SH-SY5Y (cell line): ENCODE results near the gene DNAH1.

Experiments used
- GATA2 ChIP-seq: IDR thresholded peaks from 2 replicates; pipeline ENCODE4 v1.6.1; 2011; ENCODE audit warnings: mild to moderate bottlenecking, low read depth, low read length
- GATA3 ChIP-seq: IDR thresholded peaks from 2 replicates; pipeline ENCODE4 v1.6.1; 2011; ENCODE audit warnings: low read depth, mild to moderate bottlenecking, low read length, moderate library complexity

Gene DNAH1

DNA sequence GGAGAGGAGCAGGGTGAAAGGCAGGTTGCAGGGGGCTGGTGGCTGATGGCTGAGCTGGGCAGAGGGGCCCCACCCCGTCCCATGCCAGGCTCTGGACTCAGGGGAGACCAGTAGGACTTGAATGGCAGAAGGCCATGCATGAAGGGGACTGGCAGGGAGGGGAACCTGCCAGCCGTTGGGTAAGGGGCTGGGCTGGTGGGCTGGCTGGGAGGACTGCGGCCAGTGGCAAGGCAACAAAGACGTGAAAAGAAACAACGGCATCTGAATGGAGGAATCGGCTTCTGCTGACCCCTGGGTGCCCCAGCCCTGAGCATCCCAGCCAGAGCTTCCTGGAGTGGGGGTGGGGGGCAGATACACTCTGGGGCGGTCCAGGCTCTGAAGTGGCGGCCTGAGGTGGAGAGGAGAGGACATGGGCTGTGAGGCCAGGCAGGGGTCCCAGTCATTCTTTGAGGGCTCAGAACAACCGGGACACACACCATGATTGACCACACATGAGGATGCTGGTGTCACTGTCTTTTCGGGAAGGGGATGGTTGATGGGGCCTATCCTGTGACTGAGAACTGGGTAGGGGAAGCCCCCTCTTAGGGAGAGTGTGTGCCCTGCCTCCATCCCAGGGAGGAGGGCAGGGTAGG, 16.8 kb upstream of the DNAH1 start:
- TF ChIP-seq GATA3 (no peak), GATA2 (no peak)

DNA sequence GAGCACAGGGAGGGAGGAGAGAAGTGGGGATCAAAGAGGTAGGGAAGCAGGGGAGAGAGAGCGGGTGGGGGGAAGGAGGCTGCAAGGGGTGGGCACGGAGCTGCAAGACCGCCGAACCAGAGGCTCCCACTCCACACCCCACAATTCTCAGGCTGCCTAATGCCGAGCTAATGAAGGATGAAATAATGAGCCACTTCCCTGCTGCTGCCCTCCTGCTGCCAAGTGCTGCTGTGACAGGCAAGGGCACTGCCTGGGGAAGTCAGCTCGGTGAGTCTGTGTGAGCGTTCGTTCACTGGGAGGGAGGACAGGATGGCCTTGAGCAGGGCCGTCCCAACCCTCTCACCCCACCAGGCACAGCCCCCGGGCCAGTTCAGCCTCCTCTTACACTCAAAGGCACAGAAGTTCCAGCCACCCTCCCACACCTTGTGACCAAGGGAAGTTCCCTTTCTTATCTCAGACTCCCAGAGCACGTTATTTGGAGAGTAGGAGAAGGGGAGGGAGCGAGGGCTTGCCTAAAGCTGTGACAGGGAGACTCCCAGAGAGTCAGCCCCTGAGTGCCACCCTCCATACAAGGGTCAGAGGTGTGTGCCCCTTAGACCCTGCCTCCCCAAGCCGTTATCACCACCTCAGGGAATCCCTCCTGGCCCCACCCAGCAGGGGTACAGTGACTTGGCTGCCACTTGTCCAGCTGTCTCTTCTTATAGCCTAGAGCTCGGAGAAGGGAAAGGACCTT, 16.1 kb upstream of the DNAH1 start:
- no peak for TF ChIP-seq GATA2
- TF ChIP-seq GATA3 = no peak

DNA sequence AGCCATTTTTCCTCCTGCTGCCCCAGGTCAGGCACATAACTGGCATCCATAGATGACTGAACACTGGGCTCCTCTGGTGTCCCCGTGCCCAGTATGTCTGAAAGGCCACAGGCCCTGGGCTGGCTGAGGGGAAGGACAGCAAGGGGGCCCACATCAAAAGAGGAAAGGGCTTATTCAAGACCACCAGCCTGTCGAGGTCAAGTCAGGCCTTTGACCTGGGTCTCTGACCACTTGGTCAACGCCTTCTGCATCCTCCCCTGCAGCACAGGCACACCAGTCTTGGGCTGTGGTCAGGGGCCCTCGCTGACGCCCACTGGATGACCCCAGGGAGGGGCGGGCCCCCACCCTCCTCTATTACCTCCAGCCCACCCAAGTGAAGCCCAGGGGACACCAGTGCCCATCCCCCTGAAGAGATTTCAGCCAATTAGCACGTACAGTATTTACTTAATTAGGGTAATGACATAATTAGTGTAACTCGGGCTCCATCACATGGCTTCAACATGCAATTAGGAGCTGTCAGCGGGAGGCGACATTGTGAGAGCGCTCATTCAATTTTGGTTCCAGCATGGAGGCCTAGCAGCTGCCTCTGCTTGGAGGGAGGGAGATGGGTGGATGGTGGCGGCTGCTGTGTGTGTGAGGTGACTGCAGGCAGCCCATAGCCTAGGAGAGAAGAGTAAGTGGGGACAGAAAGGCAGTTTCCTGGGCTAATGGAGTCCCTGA, 13.5 kb upstream of the DNAH1 start:
- no peak for TF ChIP-seq GATA3
- TF ChIP-seq GATA2 = no peak

DNA sequence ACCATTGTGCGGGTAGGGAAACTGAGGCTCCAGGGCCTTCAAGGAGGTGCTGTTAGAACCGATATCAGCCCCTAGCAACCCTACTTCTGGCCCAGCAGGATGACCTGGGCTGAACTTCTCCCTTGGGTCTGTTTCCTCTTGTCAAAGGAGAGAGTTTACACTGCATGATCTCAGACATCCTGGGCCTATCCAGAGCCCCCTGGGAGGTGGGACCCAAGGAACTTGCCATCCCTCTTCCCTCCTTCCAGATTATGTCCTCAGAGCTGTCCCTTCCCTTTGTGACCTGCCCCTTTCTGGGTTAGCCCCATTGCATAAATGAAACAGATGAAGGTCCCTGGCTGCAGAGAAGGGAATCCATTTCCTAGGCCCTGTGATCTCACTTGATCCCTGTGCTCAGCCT, 12.3 kb upstream of the DNAH1 start:
- no peak for TF ChIP-seq GATA2
- no peak for TF ChIP-seq GATA3

DNA sequence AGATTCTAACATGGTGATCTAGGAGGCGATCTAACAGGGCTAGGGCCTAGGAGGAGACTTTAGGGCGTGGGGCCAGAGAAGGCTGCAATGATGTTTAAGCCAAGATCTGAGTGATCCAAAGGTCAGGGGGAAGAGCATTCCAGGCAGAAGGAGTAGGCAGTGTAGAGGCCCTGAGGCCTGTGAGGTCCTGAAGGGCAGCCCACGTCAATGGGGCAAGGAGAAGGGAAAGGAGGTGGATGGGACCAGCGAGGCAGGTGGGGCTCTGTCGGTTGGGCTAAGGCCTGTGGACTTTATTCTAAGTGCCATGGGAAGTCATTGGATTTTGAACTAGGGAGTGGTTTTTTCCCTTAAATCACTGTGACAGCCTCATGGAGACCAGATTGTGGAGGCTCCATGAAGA, 10.2 kb upstream of the DNAH1 start:
- TF ChIP-seq GATA2 (no peak), GATA3 (no peak)

DNA sequence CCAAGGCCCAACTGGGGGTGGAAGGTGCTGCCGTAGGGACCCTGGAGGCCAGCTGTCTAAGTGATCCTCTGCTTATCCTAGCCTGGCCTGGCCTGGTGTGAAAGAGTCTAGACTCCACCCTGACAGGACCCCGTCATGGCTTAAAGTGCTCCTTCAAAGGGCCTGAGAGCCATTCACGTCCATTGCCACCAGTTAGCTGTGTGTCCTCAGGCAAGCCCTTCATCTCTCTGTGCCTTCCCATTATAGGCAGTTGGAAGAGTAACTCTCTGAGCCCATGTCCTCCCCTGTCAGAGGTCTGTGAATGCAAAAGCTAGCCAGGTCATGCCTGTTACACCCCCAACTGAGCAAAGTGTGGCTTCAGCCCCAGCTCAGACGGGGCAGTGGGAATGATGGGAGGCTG, 9.1 kb upstream of the DNAH1 start:
- TF ChIP-seq GATA2 (no peak), GATA3 (no peak)

DNA sequence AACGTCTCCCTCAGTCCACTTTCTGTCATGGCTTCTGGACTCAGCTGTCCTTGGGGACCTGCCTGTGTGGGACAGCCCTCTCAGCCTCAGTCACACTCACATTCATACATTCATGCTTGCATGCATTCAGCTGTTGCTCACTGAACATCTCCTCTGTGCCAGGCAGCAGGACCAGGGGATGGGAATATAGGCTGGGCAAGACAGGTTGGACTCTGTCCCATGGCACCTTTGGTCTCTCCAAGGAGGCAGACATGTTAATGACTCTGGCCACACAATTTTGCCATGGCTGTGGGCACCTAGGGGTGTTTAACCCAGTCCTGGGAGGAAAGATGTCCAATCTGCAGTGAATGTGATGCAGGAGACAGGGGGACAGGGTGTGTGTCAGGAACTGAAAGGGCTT, 7.8 kb upstream of the DNAH1 start:
- TF ChIP-seq GATA3 = no peak
- no peak for TF ChIP-seq GATA2

DNA sequence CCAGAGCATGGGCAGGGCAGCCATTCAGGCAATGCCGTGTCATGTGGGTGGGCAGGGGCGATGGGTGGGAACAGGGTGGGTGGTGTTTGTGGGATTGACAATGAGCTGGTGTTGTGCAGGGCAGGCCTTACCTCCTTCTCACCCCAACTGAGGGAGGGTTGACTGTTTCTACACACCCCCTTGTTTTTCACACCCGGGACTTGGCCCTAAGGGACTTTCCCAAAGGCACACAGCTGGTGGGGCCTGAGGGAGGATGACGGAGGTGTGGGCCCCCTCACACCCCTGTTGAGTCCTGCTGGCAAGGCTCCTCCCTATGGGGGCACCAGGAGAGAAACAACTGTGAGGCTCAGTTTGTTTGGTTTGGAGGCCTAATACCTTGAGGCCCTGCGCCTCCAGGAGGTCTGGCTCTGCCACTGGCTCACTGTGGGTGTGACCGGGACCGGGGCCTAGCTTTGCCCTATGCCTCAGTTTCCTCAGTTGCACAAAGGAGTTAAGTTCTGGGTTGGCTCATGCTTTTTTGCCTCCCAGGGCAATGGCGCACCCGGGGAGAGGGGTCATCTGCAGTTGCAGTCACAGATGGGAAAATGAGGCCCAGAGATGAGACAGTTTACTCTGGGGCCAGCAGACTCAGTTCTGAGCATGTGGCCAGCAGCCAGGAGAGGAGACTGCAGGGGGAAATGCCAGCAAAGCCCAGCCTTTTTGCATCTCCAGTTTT, 5.1 kb upstream of the DNAH1 start:
- TF ChIP-seq GATA3 = no peak
- TF ChIP-seq GATA2 = no peak

DNA sequence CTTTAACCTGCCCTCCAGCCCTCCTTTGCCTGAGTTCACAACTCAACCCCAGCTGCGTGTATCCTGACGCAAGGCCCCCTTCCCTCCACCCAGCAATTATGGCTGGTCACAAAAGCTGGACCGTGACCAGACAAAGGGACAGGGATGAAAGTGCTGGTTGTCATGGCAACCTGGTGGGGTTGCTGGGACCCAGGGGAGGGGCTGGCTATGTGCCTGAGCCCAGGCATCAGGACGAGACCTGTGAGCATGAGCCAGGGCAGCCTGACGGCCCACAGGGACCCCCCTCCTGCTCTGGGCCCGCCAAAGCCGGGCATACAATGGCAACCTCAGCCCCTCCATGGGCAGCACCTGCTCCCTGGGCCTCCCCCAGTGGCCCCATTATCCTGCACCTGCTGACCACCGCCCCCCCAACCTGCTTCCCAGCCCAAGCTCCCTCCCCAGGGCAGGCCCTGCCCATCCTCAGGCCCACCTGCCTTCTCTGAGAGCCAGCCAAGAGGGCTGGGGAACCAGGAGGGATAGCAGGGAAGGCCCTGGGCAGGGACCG, 4.5 kb upstream of the DNAH1 start:
- no peak for TF ChIP-seq GATA2
- no peak for TF ChIP-seq GATA3

DNA sequence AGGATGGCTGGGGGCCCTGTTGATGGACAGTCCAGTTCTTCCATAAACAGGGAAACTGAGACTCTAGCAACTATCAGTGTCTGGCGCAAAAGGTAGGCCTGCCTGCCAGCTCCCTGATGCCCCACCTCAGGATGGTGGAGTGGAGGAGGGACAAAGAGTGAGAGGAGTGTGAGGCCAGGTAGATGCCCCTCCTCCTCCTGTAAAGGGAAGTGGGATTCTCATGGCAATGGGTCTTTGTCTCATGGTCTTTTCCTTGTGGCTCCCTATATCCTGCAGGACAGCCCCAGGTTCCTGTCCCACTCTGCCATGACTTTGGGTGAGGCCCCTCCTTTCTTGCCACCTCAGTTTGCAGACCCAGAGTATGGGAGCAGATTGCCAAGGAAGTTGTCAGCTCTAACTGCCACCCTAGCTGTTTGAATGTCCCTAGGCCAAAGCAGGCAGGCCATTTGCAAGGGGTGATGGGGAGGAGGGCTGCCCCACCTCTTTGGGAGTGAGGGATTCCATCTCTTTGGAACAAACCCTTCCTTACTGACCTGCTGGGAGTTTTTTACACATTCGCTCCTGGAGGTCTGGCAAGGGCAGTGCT, 2.8 kb upstream of the DNAH1 start:
- no peak for TF ChIP-seq GATA2
- TF ChIP-seq GATA3 = no peak

DNA sequence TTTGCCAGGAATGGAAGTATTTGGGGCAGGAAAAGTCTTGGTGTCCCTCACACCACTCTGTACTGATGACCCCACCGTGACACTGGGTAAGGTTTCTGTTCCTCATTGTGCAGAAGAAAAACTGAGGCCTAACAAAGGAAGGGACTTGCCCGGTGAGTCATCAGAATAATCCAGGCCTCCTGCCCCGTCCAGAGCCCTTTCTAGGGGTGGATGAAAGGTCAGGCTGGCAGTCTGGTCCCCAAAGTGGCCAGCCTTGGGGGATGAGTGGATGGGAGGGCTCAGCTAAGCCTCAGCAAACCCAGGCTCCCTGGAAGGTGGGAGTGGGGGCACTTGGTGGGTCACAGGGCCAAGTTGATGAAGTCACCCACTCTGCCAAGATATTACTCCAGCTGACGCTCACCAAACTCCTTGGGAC, 2.3 kb upstream of the DNAH1 start:
- no peak for TF ChIP-seq GATA3
- TF ChIP-seq GATA2 = no peak

DNA sequence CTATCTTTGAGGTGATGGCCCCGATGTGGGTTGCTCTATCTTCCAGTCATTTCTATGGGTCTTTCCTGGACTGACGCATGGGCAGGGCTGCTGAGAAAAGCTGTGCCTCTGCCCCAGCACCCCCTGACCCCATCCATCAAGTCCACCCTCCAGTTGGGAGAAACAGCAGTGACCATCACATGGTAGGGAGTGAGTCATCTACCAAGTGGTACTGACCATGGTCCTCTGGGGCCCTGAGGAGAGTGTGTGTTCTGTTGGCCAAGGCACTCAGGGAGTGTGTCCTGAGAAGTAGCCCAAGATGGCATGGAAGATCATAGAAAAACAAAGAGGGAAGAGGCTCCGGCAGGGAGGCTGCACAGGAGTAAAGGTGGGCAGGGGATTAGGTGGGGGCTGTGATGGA, 1.6 kb upstream of the DNAH1 start:
- TF ChIP-seq GATA2 (no peak), GATA3 (no peak)

DNA sequence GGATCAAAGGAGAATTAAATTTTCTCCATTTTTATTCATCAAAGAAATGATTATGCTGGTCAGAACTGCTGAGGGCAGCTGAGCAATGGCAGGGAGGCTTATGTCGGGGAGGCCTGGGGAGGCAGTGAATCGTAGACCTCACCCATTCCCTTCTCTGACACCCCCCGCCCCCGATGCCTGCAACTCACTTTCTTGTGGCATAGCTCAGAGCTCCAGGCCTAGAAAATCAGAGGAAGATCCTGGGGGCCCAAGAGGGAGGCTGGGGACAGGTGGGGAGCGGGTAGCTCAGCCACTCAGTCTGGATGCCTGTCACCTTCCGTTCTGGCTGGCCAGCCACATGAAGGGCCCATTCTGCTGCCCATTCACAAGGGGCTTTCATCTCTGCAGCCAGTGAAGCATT, 1.1 kb upstream of the DNAH1 start:
- TF ChIP-seq GATA3 = no peak
- no peak for TF ChIP-seq GATA2

DNA sequence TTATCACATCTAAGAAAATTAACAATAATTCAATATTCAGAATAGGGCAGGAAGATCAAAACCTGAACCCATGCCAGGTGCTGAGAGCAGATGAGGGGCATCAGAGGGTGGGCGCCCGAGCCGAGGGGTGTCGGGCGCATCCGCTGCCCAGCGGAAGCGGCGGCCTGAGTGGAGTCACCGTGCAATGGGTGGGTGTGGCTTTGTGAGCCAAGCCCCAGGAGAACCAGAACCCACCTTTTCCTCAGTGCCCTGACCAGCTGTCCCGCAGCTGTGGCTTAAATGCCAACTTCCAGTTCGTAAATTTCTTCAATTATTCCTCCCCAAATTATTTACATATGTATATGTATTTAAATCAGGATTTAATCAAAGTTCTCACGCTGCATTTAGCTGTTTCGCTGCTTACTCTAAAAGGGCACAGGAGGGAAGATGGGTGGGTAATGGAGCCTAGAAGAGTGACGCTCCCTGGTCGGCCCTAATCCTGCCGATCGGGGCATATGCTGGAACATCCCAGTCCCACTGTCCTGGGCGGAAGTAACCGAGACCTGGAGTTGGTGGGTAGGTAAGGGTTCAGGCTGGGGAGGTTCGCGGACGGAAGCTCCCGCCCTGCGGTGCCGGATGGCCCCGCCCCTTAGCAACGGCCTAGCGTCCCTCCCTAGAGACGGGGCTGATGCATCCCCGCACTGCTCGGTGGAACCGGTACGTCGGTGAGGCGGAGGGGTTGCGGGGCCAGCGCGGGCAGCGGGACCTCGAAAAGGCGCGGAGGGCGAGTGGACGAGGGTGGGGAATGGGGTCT, 1.3 kb downstream of the DNAH1 start:
- no peak for TF ChIP-seq GATA3
- no peak for TF ChIP-seq GATA2
